ENCODE measurements around the gene B3GALT6. TPM values are rescaled to one million over a fixed set of nuclear protein-coding genes. Genes with fewer than 3 reads are reported as not detected.

B3GALT6 gene
- total and polyA plus RNA-seq, 4 donors, result 1.2 to 9.0 (median 8.3) TPM

- no peak overlapping the region for H3K9ac ChIP-seq (ENCODE audit: low read depth in 1 of 2, low read length in 2 of 2)
- 95% methylated on average over 52 of the region's 52 CpGs for WGBS
- H3K4me3 ChIP-seq (ENCODE audit: low read depth in 1 of 3, low read length in 3 of 3), result no peak overlapping the region
- DNase-seq (ENCODE audit: low spot score), result no peak
- H3K36me3 ChIP-seq (ENCODE audit: control insufficient read depth in 4 of 4, insufficient read depth in 3 of 4, low read depth in 1 of 4, low read length in 3 of 4), result peaks cover 17 to 60% (median 27%) of the 10 kb centered on the region in 4 donors
- peaks cover 0 to 8% (median 0%) of the 10 kb centered on the region in 4 donors for H3K4me1 ChIP-seq (ENCODE audit: control insufficient read depth in 4 of 4, insufficient read depth in 4 of 4, low read length in 3 of 4)
- TF ChIP-seq FOXA1 (IDR thresholded peaks at IDR 0.05) (no peak), RAD21 (IDR thresholded peaks at IDR 0.05) (no peak), RXRA (IDR thresholded peaks at IDR 0.05) (no peak)
- no peaks in the 10 kb centered on the region for H3K9me3 ChIP-seq (ENCODE audit: control insufficient read depth in 4 of 4, low read length in 3 of 4)
- no peak overlapping the region for H3K27ac ChIP-seq (ENCODE audit: low read depth in 1 of 2, low read length in 2 of 2)
- no peaks in the 10 kb centered on the region for H3K27me3 ChIP-seq (ENCODE audit: control insufficient read depth in 4 of 4, insufficient read depth in 4 of 4, low read length in 3 of 4)
Measured at GRCh38 chr1:1217621-1218523, 14.2 kb upstream of the B3GALT6 start.

- Histone ChIP-seq H3K9ac (ENCODE audit: low read depth in 1 of 2, low read length in 2 of 2) (no peak overlapping the region), H3K4me3 (ENCODE audit: low read depth in 1 of 3, low read length in 3 of 3) (no peak overlapping the region), H3K36me3 (ENCODE audit: control insufficient read depth in 4 of 4, insufficient read depth in 3 of 4, low read depth in 1 of 4, low read length in 3 of 4) (peaks cover 21 to 67% (median 31%) of the 10 kb centered on the region in 4 donors), H3K4me1 (ENCODE audit: control insufficient read depth in 4 of 4, insufficient read depth in 4 of 4, low read length in 3 of 4) (peaks cover 0 to 5% (median 0%) of the 10 kb centered on the region in 4 donors), H3K27ac (ENCODE audit: low read depth in 1 of 2, low read length in 2 of 2) (no peak overlapping the region), H3K27me3 (ENCODE audit: control insufficient read depth in 4 of 4, insufficient read depth in 4 of 4, low read length in 3 of 4) (no peaks in the 10 kb centered on the region), H3K9me3 (ENCODE audit: control insufficient read depth in 4 of 4, low read length in 3 of 4) (no peaks in the 10 kb centered on the region)
- WGBS, result 97% methylated on average over 36 of the region's 36 CpGs
- no peak for DNase-seq (ENCODE audit: low spot score)
- no peak for TF ChIP-seq HNF4G (IDR thresholded peaks at IDR 0.05)
- no peak for TF ChIP-seq EGR1 (IDR thresholded peaks at IDR 0.05; ENCODE audit: low read depth in 2 of 2)
- TF ChIP-seq HNF4A (conservative IDR thresholded peaks at IDR 0.05), result no peak
- no peak for TF ChIP-seq FOXA2 (IDR thresholded peaks at IDR 0.05)
- TF ChIP-seq MAX (IDR thresholded peaks at IDR 0.05), result no peak
- TF ChIP-seq ZBTB33 (IDR thresholded peaks at IDR 0.05), result no peak
- TF ChIP-seq FOXA1 (IDR thresholded peaks at IDR 0.05), result no peak
- TF ChIP-seq RAD21 (IDR thresholded peaks at IDR 0.05), result no peak
- no peak for TF ChIP-seq NR2F2 (IDR thresholded peaks at IDR 0.05)
- no peak for TF ChIP-seq RXRA (IDR thresholded peaks at IDR 0.05)
- TF ChIP-seq SP1 (IDR thresholded peaks at IDR 0.05), result no peak
- TF ChIP-seq CTCF (IDR thresholded peaks at IDR 0.05; ENCODE audit: low read depth, low read length, missing input control), result no peak
- TF ChIP-seq REST (IDR thresholded peaks at IDR 0.05), result no peak
- TF ChIP-seq GABPA (IDR thresholded peaks at IDR 0.05 in 1 of 2, conservative IDR thresholded peaks at IDR 0.05 in 1 of 2), result no peak
- no peak for TF ChIP-seq TAF1 (conservative IDR thresholded peaks at IDR 0.05)
- no peak for TF ChIP-seq JUND (IDR thresholded peaks at IDR 0.05)
- no peak for TF ChIP-seq ATF3 (IDR thresholded peaks at IDR 0.05)
- TF ChIP-seq YY1 (IDR thresholded peaks at IDR 0.05), result no peak
Measured at GRCh38 chr1:1218524-1219200, 13.4 kb upstream of the B3GALT6 start.
